Cerebellar cortex (tissue), 1 donor: ENCODE measurements around the gene ERO1A.
"Not testable (repeated sequence)": the region's sequence is repeated elsewhere in the genome, so short reads cannot be mapped to it uniquely, and the experiment has no call there.

Experiments used
- DNase-seq: peaks from one replicate; pipeline ENCODE4 v3.0.0-alpha.2; 2015; ENCODE audit warnings: low spot score

The ERO1A gene, protein sequence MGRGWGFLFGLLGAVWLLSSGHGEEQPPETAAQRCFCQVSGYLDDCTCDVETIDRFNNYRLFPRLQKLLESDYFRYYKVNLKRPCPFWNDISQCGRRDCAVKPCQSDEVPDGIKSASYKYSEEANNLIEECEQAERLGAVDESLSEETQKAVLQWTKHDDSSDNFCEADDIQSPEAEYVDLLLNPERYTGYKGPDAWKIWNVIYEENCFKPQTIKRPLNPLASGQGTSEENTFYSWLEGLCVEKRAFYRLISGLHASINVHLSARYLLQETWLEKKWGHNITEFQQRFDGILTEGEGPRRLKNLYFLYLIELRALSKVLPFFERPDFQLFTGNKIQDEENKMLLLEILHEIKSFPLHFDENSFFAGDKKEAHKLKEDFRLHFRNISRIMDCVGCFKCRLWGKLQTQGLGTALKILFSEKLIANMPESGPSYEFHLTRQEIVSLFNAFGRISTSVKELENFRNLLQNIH

GRCh38 chr14:52695481-52696091, at the start of gene ERO1A:
Gene ERO1A (minus strand): TSS chr14:52695558. CDS start chr14:52695481, 77 bp downstream.
- DNase-seq: peak; percentile 83

GRCh38 chr14:52741865-52742264, 46.5 kb upstream of the ERO1A start:
- no peak for DNase-seq

DNA sequence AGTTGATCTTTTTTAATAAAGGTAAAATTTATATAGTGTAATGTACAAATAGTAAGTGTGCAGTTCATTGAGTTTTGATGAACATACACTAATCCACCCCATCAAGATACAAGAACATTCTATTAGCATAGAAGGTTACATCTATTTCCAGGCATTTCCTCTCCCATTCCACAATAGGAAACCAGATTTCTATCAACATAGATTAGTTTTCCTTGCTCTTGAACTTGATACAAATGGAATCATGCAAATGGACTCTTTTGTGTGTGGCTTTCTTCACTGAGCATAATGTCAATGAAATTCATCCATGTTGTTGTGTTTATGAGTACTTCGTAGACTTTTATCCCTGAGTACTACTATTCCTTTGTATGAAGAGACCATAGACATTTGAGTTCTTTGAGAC, 45.4 kb upstream of the ERO1A start:
- no peak for DNase-seq

DNA sequence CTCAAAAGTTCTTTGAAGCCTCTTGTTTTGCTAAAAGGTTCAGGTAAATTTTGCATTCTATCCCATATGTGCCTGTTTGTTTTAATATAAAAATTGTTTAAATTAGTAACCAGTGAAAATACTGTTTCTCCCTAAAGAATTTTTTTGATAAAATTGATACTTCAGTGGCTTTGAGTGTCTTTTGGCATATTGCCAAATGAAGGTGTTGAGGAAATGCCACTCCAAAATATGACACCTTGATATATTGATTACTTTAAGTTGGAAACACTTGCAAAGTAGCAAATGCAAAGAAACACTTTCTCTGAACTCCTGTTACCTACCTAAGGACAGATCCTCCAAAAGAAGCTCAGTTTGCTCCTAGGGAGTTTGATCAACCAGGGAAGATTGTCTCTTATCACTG, 43.1 kb upstream of the ERO1A start:
- no peak for DNase-seq

- DNase-seq: no peak
Measured at GRCh38 chr14:52735921-52736489, 40.6 kb upstream of the ERO1A start.

- DNase-seq: no peak
Measured at GRCh38 chr14:52733824-52734223, 38.5 kb upstream of the ERO1A start.

DNA sequence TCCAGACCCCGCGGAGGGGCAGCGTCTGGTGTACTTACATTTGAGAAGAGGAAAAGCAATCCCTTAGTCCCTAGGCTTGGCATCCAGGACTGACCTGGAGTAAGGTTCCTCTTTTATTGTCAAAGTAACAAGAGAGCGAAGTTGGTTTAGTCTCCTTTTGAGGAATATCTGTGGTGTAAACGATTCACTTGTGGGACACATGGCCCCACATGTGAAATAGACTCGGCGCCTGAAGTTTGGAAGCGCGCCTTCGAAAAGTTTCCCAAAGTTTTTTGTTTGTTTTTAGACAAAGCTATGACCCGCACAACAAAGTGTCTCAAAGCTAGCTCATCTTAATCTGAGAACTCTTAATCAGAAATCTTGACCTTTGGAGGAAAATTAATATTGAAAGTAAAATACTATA, 35.4 kb upstream of the ERO1A start:
- DNase-seq: no peak

DNA sequence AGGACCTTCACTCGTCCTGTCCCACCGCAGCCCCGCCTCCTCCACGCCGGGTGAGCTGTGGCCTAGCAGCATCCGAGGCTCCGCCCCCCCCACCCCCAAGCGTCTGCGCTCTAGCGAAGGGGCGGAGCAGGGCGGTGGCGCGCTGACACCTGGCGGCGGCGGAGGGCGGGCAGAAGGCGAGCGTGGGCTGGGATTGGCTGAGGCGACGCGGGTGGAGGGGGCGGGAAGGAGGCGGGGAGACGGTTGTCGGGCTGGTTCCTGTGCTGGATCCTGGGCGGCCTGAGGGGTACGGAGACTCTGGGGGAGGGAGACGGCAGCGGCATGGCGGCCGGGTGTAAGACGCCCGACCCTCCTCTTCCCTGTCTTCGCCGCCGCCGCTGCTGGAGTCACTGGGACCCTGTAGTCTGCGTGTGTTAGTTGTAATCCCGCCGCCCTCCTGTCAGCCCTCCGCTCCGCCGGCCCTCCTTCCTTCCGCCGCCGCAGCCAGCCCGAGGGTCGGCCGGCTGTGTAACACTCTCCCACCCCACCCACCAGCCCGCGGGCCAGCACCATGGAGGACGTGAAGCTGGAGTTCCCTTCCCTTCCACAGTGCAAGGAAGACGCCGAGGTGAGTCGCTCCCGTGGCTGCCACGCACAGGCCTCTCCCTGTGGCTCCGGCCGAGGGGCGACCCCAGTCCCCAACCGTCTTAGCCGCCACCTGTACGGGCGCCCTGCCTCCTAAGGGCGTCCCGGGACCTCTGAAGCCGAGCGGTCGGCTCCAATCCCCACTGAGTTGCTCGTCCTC, 34.8 kb upstream of the ERO1A start, which contains the start of gene STYX:
STYX (plus strand) TSS at position 242 of the 784 bp plus-strand sequence; CDS start at position 551, 309 bp downstream.
- peak; percentile 98 for DNase-seq

GRCh38 chr14:52729585-52729924, 34.2 kb upstream of the ERO1A start:
- no peak for DNase-seq

DNA sequence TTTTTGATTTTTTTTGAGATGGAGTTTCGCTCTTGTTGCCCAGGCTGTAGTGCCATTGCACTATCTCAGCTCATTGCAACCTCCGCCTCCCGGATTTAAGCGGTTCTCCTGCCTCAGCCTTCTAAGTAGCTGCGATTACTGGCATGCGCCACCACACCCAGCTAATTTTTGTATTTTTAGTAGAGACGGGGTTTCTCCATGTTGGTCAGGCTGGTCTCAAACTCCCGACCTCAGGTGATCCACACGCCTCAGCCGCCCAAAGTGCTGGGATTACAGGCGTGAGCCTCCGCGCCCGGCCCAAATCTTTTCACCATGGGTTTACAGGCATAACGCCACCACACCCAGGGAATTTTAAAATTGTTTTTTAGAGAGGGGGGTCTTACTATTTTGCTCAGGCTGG, 33.7 kb upstream of the ERO1A start:
- DNase-seq: not testable (repeated sequence)

GRCh38 chr14:52727509-52727908, 32.2 kb upstream of the ERO1A start:
- DNase-seq: not testable (repeated sequence)

- no peak for DNase-seq
Measured at GRCh38 chr14:52724360-52724644, 28.9 kb upstream of the ERO1A start.

DNA sequence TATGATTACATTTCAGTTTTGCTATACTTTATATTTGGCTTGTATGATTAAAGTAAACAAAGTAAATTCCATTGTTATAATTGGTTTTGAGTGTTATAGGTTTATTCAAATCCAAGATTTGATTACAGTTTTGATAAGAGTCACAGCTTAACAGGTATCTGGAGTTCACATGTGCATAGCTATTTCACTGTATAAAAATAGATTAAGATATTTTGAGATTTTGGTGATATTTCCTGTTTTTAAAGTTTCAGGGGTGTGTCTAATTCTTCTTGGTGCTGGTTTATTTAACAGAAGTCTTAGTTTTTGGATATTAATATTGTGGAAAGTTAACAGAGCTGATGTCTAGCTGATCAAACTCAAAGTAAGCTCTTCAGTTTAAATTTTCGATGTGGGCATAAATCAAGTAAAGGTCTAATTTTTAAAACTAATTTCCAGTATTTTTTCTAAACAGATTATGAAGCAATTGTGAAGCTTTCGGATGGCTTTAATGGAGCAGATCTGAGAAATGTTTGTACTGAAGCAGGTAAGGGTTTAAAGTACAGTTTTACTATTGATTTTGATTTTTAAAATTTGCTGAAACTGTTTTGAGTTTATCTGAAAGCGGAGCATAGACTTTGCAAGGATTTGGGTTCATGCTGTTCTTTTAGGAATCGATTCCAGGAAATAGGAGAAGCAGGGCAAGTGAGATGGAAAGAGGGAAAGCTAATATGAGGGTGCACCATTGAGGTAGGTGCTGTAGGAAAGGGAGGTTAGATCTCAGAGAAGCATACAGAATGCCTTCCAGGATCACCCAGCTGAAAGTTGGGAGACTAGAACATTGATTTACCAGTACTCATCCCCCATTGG, 28.4 kb upstream of the ERO1A start:
- no peak for DNase-seq

DNA sequence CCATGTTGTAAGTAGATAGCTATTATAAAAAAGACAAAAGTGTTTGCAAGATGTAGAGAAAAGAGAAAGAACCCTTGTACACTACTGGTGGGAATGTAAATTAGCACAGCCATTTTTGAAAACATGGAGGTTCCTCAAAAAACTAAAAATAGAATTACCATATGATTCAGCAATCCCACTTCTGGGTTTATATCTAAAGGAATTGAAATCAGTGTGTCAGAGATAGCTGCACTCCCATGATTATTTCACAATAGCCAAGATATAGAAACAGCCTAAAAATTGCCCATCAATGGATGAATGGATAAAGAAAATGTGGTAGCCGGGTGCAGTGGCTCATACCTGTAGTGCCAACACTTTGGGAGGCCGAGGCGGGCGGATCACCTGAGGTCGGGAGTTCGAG, 20.8 kb upstream of the ERO1A start:
- DNase-seq: no peak

DNA sequence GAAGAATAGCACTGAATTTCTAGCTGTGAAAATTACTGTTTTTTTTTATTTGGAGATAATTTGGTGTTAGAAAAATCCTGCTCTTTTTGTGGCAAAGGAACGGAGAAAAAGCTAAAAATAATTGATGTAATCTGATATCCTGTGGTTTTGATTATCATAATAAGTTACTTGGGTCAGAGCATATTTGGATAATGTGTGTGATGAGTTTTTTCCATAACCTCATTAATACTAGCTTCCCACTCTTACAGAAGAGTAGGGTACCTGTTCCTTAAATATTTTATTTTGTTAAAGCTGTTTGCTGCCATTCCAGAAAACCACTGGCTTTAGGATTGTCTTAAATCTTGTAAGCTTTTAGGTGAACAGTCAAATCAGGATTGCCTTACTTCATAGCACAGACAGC, 16.3 kb upstream of the ERO1A start:
- DNase-seq: no peak

GRCh38 chr14:52706724-52707706, 11.7 kb upstream of the ERO1A start, which contains the start of gene PSMC6:
Gene PSMC6 (plus strand): TSS chr14:52707200. CDS start chr14:52707220, 20 bp downstream.
- DNase-seq: peak; percentile 97

DNA sequence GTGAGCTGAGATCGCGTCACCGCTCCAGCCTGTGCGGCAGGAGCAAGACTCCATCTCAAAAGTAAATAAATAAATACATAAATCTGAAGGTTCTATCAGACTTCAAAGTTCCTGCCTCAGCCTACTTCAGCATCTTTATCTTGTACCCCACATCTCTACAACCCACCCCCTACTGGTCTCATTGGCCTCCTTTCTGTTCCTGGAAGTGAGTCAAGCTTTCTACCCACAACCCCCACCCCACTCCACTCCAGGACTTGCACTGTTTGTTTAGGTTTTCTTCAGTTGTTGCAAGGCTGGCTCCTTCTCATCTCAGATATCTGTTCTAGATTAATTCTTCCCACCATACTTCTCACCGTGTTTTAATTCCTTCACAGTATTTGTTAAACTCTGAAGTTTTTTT, 10.9 kb upstream of the ERO1A start:
- no peak for DNase-seq

- DNase-seq: no peak
Measured at GRCh38 chr14:52703664-52704063, 8.3 kb upstream of the ERO1A start.

- no peak for DNase-seq
Measured at GRCh38 chr14:52703225-52703624, 7.9 kb upstream of the ERO1A start.

GRCh38 chr14:52701223-52701622, 5.9 kb upstream of the ERO1A start:
- DNase-seq: no peak
